Natural killer cell (primary cell): ENCODE results near the gene PLAU. TPM values are rescaled to one million over a fixed set of nuclear protein-coding genes. Genes with fewer than 3 reads are reported as not detected.
"Not testable (repeated sequence)": the region's sequence is repeated elsewhere in the genome, so short reads cannot be mapped to it uniquely, and the experiment has no call there.

ENCODE experiments used
- ATAC-seq, 3 donors: fragments of 150-1000 bp in 2 of 3; fragments of 200-7000 bp in 1 of 3; cut with Tn5 transposase; 1 replicate in 1 of 3; 2 replicates in 2 of 3; pipeline ENCODE4 v1.10.0; 2021; ENCODE audit warnings: mild to moderate bottlenecking in 2 of 3, moderate library complexity in 2 of 3
- DNase-seq, 2 donors: peaks; one replicate each; pipeline versions ENCODE4 v3.0.0 to v3.0.0-alpha.2; 2013 to 2021; ENCODE audit warnings: mixed read lengths in 1 of 2
- H3K27ac ChIP-seq: one replicate; pipeline ENCODE4 v1.5.1; 2013; ENCODE audit warnings: mild to moderate bottlenecking, low read length
- H3K27me3 ChIP-seq: one replicate; pipeline ENCODE4 v1.6.1; 2013; ENCODE audit warnings: low read length; ENCODE audit not compliant: control insufficient read depth, insufficient read depth
- H3K36me3 ChIP-seq: one replicate; pipeline ENCODE4 v1.6.1; 2013; ENCODE audit warnings: low read length; ENCODE audit not compliant: control insufficient read depth, insufficient read depth
- H3K4me1 ChIP-seq: one replicate; pipeline ENCODE4 v1.6.1; 2013; ENCODE audit warnings: low read length; ENCODE audit not compliant: control insufficient read depth, insufficient read depth
- H3K4me3 ChIP-seq: one replicate; pipeline ENCODE4 v1.5.1; 2013; ENCODE audit warnings: low read length
- H3K9me3 ChIP-seq: one replicate; pipeline ENCODE4 v1.6.1; 2013; ENCODE audit warnings: low read length; ENCODE audit not compliant: control insufficient read depth, insufficient read depth
- H3K27ac Mint-ChIP-seq, 2 donors: one replicate each; pipeline ENCODE4 v1.8.0; 2022; ENCODE audit warnings: mild to moderate bottlenecking in 2 of 2, mixed read lengths in 2 of 2, moderate library complexity in 1 of 2
- H3K27me3 Mint-ChIP-seq, 2 donors: one replicate each; pipeline ENCODE4 v1.8.0; 2022; ENCODE audit warnings: low read depth in 2 of 2, mixed read lengths in 2 of 2
- H3K36me3 Mint-ChIP-seq: one replicate; pipeline ENCODE4 v1.8.0; 2022; ENCODE audit warnings: mixed read lengths
- H3K4me1 Mint-ChIP-seq, 2 donors: one replicate each; pipeline ENCODE4 v1.8.0; 2022; ENCODE audit warnings: mixed read lengths in 2 of 2
- H3K4me3 Mint-ChIP-seq: one replicate; pipeline ENCODE4 v1.8.0; 2022; ENCODE audit warnings: mild to moderate bottlenecking, moderate library complexity, mixed read lengths
- H3K9me3 Mint-ChIP-seq, 2 donors: one replicate each; pipeline ENCODE4 v1.8.0; 2022; ENCODE audit warnings: mixed read lengths in 2 of 2
- CTCF ChIP-seq: fragments of 200-600 bp; IDR thresholded peaks from one replicate; pipeline ENCODE4 v1.8.0; 2022; ENCODE audit warnings: antibody characterized with exemption
- WGBS: methylation state at CpG from one replicate; pipeline ENCODE4 v1.1.7; 2013; ENCODE audit warnings: missing lambda C conversion rate; ENCODE audit not compliant: insufficient coverage; 5-methylcytosine and 5-hydroxymethylcytosine counted together
- intact Hi-C: fragments of 100-400 bp; cut with micrococcal nuclease; formaldehyde crosslinking; loops from one replicate; pipeline ENCODE4 v1.14.2; 2022
- total RNA-seq, 4 donors: library from RNA; stranded (reverse); fragments of 120-200 nt in 1 of 4; gene quantifications; one replicate each; pipeline versions ENCODE4 v1.2.3 to v1.2.4, GENCODE V29; 2013 to 2022

PLAU gene
- total RNA-seq, 3 donors from 2014 or later (not counting 1 experiment from before 2014, with no cell fraction given): 0.12 to 1.6 (median 0.32) TPM

- Mint-ChIP-seq H3K36me3 (no peaks in the 10 kb centered on the region), H3K4me1 (peaks cover 12 to 14% of the 10 kb centered on the region in 2 donors), H3K27me3 (peaks cover 0 to 12% of the 10 kb centered on the region in 2 donors), H3K9me3 (no peaks in the 10 kb centered on the region), H3K27ac (peak overlapping the region; percentile 38 to 43), H3K4me3 (no peak overlapping the region)
- Histone ChIP-seq H3K27ac (no peak overlapping the region), H3K4me1 (peaks cover 12% of the 10 kb centered on the region), H3K9me3 (no peaks in the 10 kb centered on the region), H3K36me3 (no peaks in the 10 kb centered on the region), H3K27me3 (no peaks in the 10 kb centered on the region), H3K4me3 (no peak overlapping the region)
- DNase-seq: peak in 1 of 2 donors; percentile 28
- peak; percentile 66 to 85 (median 83) for ATAC-seq
- WGBS: 49% methylated on average over 6 of the region's 6 CpGs
- intact Hi-C loops: no loop called here
- no peak for TF ChIP-seq CTCF
These were observed 16.5 kb upstream of the PLAU start for GRCh38 chr10:73894245-73894971.

- H3K27me3 ChIP-seq, H3K4me3 ChIP-seq, H3K27ac Mint-ChIP-seq, H3K36me3 Mint-ChIP-seq, ATAC-seq, H3K4me3 Mint-ChIP-seq, H3K9me3 ChIP-seq, DNase-seq, H3K36me3 ChIP-seq, H3K27ac ChIP-seq, intact Hi-C loops, H3K9me3 Mint-ChIP-seq: not testable (repeated sequence)
- Mint-ChIP-seq H3K27me3 (peaks cover 0 to 16% of the 10 kb centered on the region in 2 donors), H3K4me1 (peaks cover 12 to 14% of the 10 kb centered on the region in 2 donors)
- WGBS: 93% methylated on average over 7 of the region's 9 CpGs
- peaks cover 12% of the 10 kb centered on the region for H3K4me1 ChIP-seq
These were observed 15.6 kb upstream of the PLAU start for GRCh38 chr10:73895381-73895780.

- no peaks in the 10 kb centered on the region for H3K36me3 Mint-ChIP-seq
- Histone ChIP-seq H3K27ac (no peak overlapping the region), H3K36me3 (no peaks in the 10 kb centered on the region), H3K9me3 (no peaks in the 10 kb centered on the region), H3K27me3 (no peaks in the 10 kb centered on the region), H3K4me1 (peaks cover 12% of the 10 kb centered on the region), H3K4me3 (no peak overlapping the region)
- WGBS: 100% methylated on average over 1 of the region's 1 CpG
- ATAC-seq (no peak), DNase-seq (no peak)
- peaks cover 8 to 11% of the 10 kb centered on the region in 2 donors for H3K27me3 Mint-ChIP-seq
- intact Hi-C loops: no loop called here
- no peak overlapping the region for H3K4me3 Mint-ChIP-seq
- no peaks in the 10 kb centered on the region for H3K9me3 Mint-ChIP-seq
- no peak overlapping the region for H3K27ac Mint-ChIP-seq
- peaks cover 12 to 18% of the 10 kb centered on the region in 2 donors for H3K4me1 Mint-ChIP-seq
- no peak for TF ChIP-seq CTCF
These were observed 13.2 kb upstream of the PLAU start for GRCh38 chr10:73897693-73898092.

GRCh38 chr10:73898730-73899410 lies 12.1 kb upstream of the PLAU start:
- DNase-seq: no peak
- TF ChIP-seq CTCF: no peak
- intact Hi-C loops: no loop called here
- Histone ChIP-seq H3K4me3 (no peak overlapping the region), H3K9me3 (no peaks in the 10 kb centered on the region), H3K4me1 (peaks cover 12% of the 10 kb centered on the region), H3K36me3 (no peaks in the 10 kb centered on the region), H3K27ac (no peak overlapping the region), H3K27me3 (no peaks in the 10 kb centered on the region)
- H3K4me1 Mint-ChIP-seq: peaks cover 11 to 17% of the 10 kb centered on the region in 2 donors
- no peaks in the 10 kb centered on the region for H3K36me3 Mint-ChIP-seq
- H3K27me3 Mint-ChIP-seq: peaks cover 7 to 8% of the 10 kb centered on the region in 2 donors
- no peaks in the 10 kb centered on the region for H3K9me3 Mint-ChIP-seq
- ATAC-seq: no peak
- WGBS: 92% methylated on average over 2 of the region's 2 CpGs
- H3K27ac Mint-ChIP-seq: no peak overlapping the region
- no peak overlapping the region for H3K4me3 Mint-ChIP-seq
